ENCODE results near the gene NRG2.

GRCh38 chr5:139946006-139946405, 97.1 kb downstream of the NRG2 start:
- TF ChIP-seq POLR2A (IDR thresholded peaks at IDR 0.05), result no peak
- TF ChIP-seq CTCF (IDR thresholded peaks at IDR 0.05), result no peak

All from esophagus squamous epithelium (tissue), 4 donors.